Thoracic aorta (tissue), 2 donors: ENCODE data around the gene INTS1. TPM values are rescaled to one million over a fixed set of nuclear protein-coding genes. Genes with fewer than 3 reads are reported as not detected.

Source experiments
- ATAC-seq: fragments of 150-250 bp; one replicate; pipeline ENCODE4 v1.8.0; 2017; ENCODE audit warnings: low read depth; ENCODE audit not compliant: insufficient number of reproducible peaks, low FRiP score
- DNase-seq: peaks from one replicate; pipeline ENCODE4 v3.0.0-alpha.2; 2020; ENCODE audit warnings: low spot score
- H3K27ac ChIP-seq, 2 donors: fragments of 200-600 bp; sonication (generic); 1 replicate in 1 of 2; 2 replicates in 1 of 2; pipeline ENCODE4 v1.5.1; 2016; ENCODE audit warnings: mild to moderate bottlenecking in 2 of 2, moderate library complexity in 2 of 2
- H3K27me3 ChIP-seq: fragments of 200-600 bp; sonication (generic); replicated peaks from 2 replicates; pipeline ENCODE4 v1.6.0; 2016; ENCODE audit warnings: mild to moderate bottlenecking; ENCODE audit not compliant: insufficient read depth
- H3K36me3 ChIP-seq: fragments of 200-600 bp; sonication (generic); one replicate; pipeline ENCODE4 v1.5.1; 2016
- H3K4me1 ChIP-seq, 2 donors: fragments of 200-600 bp; sonication (generic); 1 replicate in 1 of 2; 2 replicates in 1 of 2; pipeline versions ENCODE4 v1.5.1 to v1.6.0; 2016; ENCODE audit warnings: low read depth in 2 of 2, mild to moderate bottlenecking in 1 of 2; ENCODE audit not compliant: control insufficient read depth in 1 of 2
- H3K4me3 ChIP-seq: fragments of 200-600 bp; sonication (generic); 2 replicates; pipeline ENCODE4 v1.5.1; 2016; ENCODE audit warnings: mild to moderate bottlenecking
- H3K9me3 ChIP-seq: fragments of 200-600 bp; sonication (generic); 2 replicates; pipeline ENCODE4 v1.5.1; 2016
- CTCF ChIP-seq: fragments of 200-600 bp; sonication (generic); IDR thresholded peaks from one replicate; pipeline ENCODE4 v1.5.1; 2019; ENCODE audit warnings: antibody characterized with exemption
- total RNA-seq, 2 donors: library from RNA; depleted of rRNA; stranded (reverse); fragments of >200 nt; gene quantifications; one replicate each; pipeline versions ENCODE4 v1.1.0 to v1.2.3, GENCODE V29; 2016

INTS1 gene
- total RNA-seq, 2 donors from 2014 or later: 59.8 to 89.6 TPM

GRCh38 chr7:1488016-1488415 lies 16.2 kb downstream of the INTS1 start:
- no peak for TF ChIP-seq CTCF
- Histone ChIP-seq H3K4me3 (no peak overlapping the region), H3K27me3 (no peaks in the 10 kb centered on the region), H3K36me3 (peaks cover 76% of the 10 kb centered on the region), H3K4me1 (no peaks in the 10 kb centered on the region), H3K27ac (no peak overlapping the region), H3K9me3 (no peaks in the 10 kb centered on the region)
- DNase-seq (no peak), ATAC-seq (no peak)

- Histone ChIP-seq H3K27me3 (no peaks in the 10 kb centered on the region), H3K9me3 (no peaks in the 10 kb centered on the region), H3K36me3 (peaks cover 77% of the 10 kb centered on the region), H3K4me3 (no peak overlapping the region), H3K27ac (no peak overlapping the region), H3K4me1 (no peaks in the 10 kb centered on the region)
- no peak for TF ChIP-seq CTCF
- DNase-seq (no peak), ATAC-seq (no peak)
These were observed 16.7 kb downstream of the INTS1 start for GRCh38 chr7:1487466-1487865.

GRCh38 chr7:1486571-1486970 lies 17.6 kb downstream of the INTS1 start:
- Histone ChIP-seq H3K27me3 (no peaks in the 10 kb centered on the region), H3K36me3 (peaks cover 76% of the 10 kb centered on the region), H3K4me3 (no peak overlapping the region), H3K27ac (no peak overlapping the region), H3K4me1 (no peaks in the 10 kb centered on the region), H3K9me3 (no peaks in the 10 kb centered on the region)
- ATAC-seq (no peak), DNase-seq (no peak)
- no peak for TF ChIP-seq CTCF

GRCh38 chr7:1485156-1485555 lies 19.0 kb downstream of the INTS1 start:
- Histone ChIP-seq H3K4me3 (no peak overlapping the region), H3K27me3 (no peaks in the 10 kb centered on the region), H3K36me3 (peaks cover 79% of the 10 kb centered on the region), H3K4me1 (no peaks in the 10 kb centered on the region), H3K27ac (no peak overlapping the region), H3K9me3 (no peaks in the 10 kb centered on the region)
- DNase-seq: no peak
- TF ChIP-seq CTCF: no peak
- ATAC-seq: no peak

GRCh38 chr7:1484569-1484968 lies 19.6 kb downstream of the INTS1 start:
- DNase-seq: no peak
- TF ChIP-seq CTCF: no peak
- peaks cover 81% of the 10 kb centered on the region for H3K36me3 ChIP-seq

More at GRCh38 chr7:1484569-1484968, 19.6 kb downstream of the INTS1 start:
- H3K27me3 ChIP-seq: no peaks in the 10 kb centered on the region
- no peak overlapping the region for H3K4me3 ChIP-seq
- H3K9me3 ChIP-seq: no peaks in the 10 kb centered on the region
- H3K4me1 ChIP-seq: no peaks in the 10 kb centered on the region
- no peak overlapping the region for H3K27ac ChIP-seq
- no peak for ATAC-seq
